SK-N-SH (cell line): ENCODE results near the gene AKR1C3. TPM values are rescaled to one million over a fixed set of nuclear protein-coding genes. Genes with fewer than 3 reads are reported as not detected.
"Not testable (repeated sequence)": the region's sequence is repeated elsewhere in the genome, so short reads cannot be mapped to it uniquely, and the experiment has no call there.

ENCODE experiments used
- CTCF ChIA-PET: fragments of 300-600, 350-600 bp; formaldehyde crosslinking; extraction: SDS; loops from one replicate; lab custom pipeline; 2021; lab: Yijun Ruan, JAX
- POLR2A ChIA-PET: fragments of 350-600 bp; sonication (Branson Sonifier 250); formaldehyde crosslinking; extraction: SDS; loops from one replicate; lab custom pipeline; 2020; ENCODE audit warnings: antibody characterized with exemption, inconsistent platforms; lab: Yijun Ruan, JAX
- DNase-seq: peaks from one replicate; pipeline ENCODE4 v3.0.0; 2012
- H2AFZ ChIP-seq: fragments of 200-600 bp; sonication (generic); 2 replicates; pipeline ENCODE4 v1.8.1; 2016; ENCODE audit warnings: antibody characterized with exemption, mild to moderate bottlenecking, low read depth
- H3F3A ChIP-seq: fragments of 200-600 bp; sonication (generic); replicated peaks from 2 replicates; pipeline ENCODE3; 2016; ENCODE audit warnings: antibody characterized with exemption, mild to moderate bottlenecking; ENCODE audit not compliant: insufficient read depth
- H3K27ac ChIP-seq, 2 experiments: fragments of 200-500 bp in 1 of 2; fragments of 200-600 bp in 1 of 2; sonication (Bioruptor generic) in 1 of 2; sonication (generic), shearing (Covaris generic) in 1 of 2; 2 replicates each; pipeline versions ENCODE4 v1.5.1 to v1.6.1; 2014 to 2016; ENCODE audit warnings: low read depth in 2 of 2, inconsistent platforms in 1 of 2, low read length in 1 of 2, mild to moderate bottlenecking in 1 of 2, mixed read lengths in 1 of 2
- H3K27me3 ChIP-seq: fragments of 200-600 bp; sonication (generic), shearing (Covaris generic); 2 replicates; pipeline ENCODE4 v1.6.1; 2016; ENCODE audit warnings: mixed run types; ENCODE audit not compliant: insufficient read depth
- H3K36me3 ChIP-seq, 2 experiments: fragments of 200-500 bp in 1 of 2; fragments of 200-600 bp in 1 of 2; sonication (Bioruptor generic) in 1 of 2; sonication (generic) in 1 of 2; replicated peaks in 1 of 2; 2 replicates each; pipeline versions ENCODE3 to v1.5.1; 2014 to 2016; ENCODE audit warnings: low read length in 1 of 2, mild to moderate bottlenecking in 1 of 2; ENCODE audit not compliant: insufficient read depth in 2 of 2, control insufficient read depth in 1 of 2
- H3K4me1 ChIP-seq, 2 experiments: fragments of 200-500 bp in 1 of 2; fragments of 200-600 bp in 1 of 2; sonication (Bioruptor generic) in 1 of 2; sonication (generic), shearing (Covaris generic) in 1 of 2; 2 replicates each; pipeline versions ENCODE4 v1.5.1 to v1.6.1; 2014 to 2016; ENCODE audit warnings: low read depth in 1 of 2, low read length in 1 of 2, mixed run types in 1 of 2; ENCODE audit not compliant: insufficient read depth in 2 of 2, control insufficient read depth in 1 of 2
- H3K4me2 ChIP-seq: fragments of 200-600 bp; sonication (generic), shearing (Covaris generic); 2 replicates; pipeline ENCODE4 v1.6.1; 2017; ENCODE audit warnings: mixed run types
- H3K4me3 ChIP-seq, 2 experiments: fragments of 200-500 bp in 1 of 2; fragments of 200-600 bp in 1 of 2; sonication (Bioruptor generic) in 1 of 2; sonication (generic), shearing (Covaris generic) in 1 of 2; 2 replicates each; pipeline versions ENCODE4 v1.5.1 to v1.8.1; 2014 to 2016; ENCODE audit warnings: low read depth in 2 of 2, inconsistent platforms in 1 of 2, low read length in 1 of 2, mild to moderate bottlenecking in 1 of 2, mixed read lengths in 1 of 2, moderate library complexity in 1 of 2
- H3K79me2 ChIP-seq: fragments of 200-600 bp; sonication (generic); 2 replicates; pipeline ENCODE4 v1.8.1; 2017; ENCODE audit warnings: mild to moderate bottlenecking; ENCODE audit not compliant: insufficient read depth
- H3K9ac ChIP-seq: fragments of 200-600 bp; sonication (generic); 2 replicates; pipeline ENCODE4 v1.6.1; 2017; ENCODE audit warnings: mixed run types
- H3K9me2 ChIP-seq: fragments of 200-600 bp; sonication (generic); 2 replicates; pipeline ENCODE4 v1.6.1; 2017; ENCODE audit warnings: mixed run types
- H3K9me3 ChIP-seq: fragments of 200-600 bp; sonication (generic); 2 replicates; pipeline ENCODE4 v1.6.1; 2017; ENCODE audit warnings: mixed run types, mild to moderate bottlenecking, moderate library complexity
- H4K20me1 ChIP-seq: fragments of 200-600 bp; sonication (generic); 2 replicates; pipeline ENCODE4 v1.6.1; 2017; ENCODE audit warnings: mild to moderate bottlenecking, mixed run types; ENCODE audit not compliant: insufficient read depth
- CHD2 ChIP-seq: fragments of 150-350 bp; IDR thresholded peaks from 2 replicates; pipeline ENCODE4 v1.6.1; 2018; ENCODE audit warnings: low read length; ENCODE audit not compliant: partially characterized antibody
- EP300 ChIP-seq, 2 experiments: IDR thresholded peaks; 2 replicates each; pipeline versions ENCODE4 v1.4.0 to v1.6.1; 2012; ENCODE audit warnings: borderline replicate concordance in 1 of 2, low read depth in 1 of 2, low read length in 1 of 2
- NFIC ChIP-seq: IDR thresholded peaks from 2 replicates; pipeline ENCODE4 v1.4.0; 2012; ENCODE audit warnings: borderline replicate concordance
- SMC3 ChIP-seq: IDR thresholded peaks from 2 replicates; pipeline ENCODE4 v1.6.1; 2012; ENCODE audit warnings: low read depth, low read length, improper control_type of control experiment
- TAF1 ChIP-seq: IDR thresholded peaks from 2 replicates; pipeline ENCODE4 v1.6.1; 2012; ENCODE audit warnings: low read depth, mild to moderate bottlenecking, low read length, moderate library complexity, borderline replicate concordance
- TCF12 ChIP-seq: IDR thresholded peaks from 2 replicates; pipeline ENCODE4 v1.4.0; 2012
- WGBS: methylation state at CpG from one replicate; pipeline ENCODE4 v1.1.6; 2017; ENCODE audit warnings: low lambda C conversion rate; 5-methylcytosine and 5-hydroxymethylcytosine counted together
- polyA plus RNA-seq, 3 experiments: library from polyadenylated mRNA; depleted of rRNA; stranded (reverse); fragments of >200 nt; gene quantifications; 2 replicates each; pipeline ENCODE4 v1.2.3, GENCODE V29; 2012
- TF ChIP-seq, protein P1 (sequence below): IDR thresholded peaks from 2 replicates; pipeline ENCODE4 v1.6.1; 2012; ENCODE audit warnings: mild to moderate bottlenecking, low read depth, low read length, moderate library complexity
- TF ChIP-seq, protein P2 (sequence below): fragments of 150-350 bp; IDR thresholded peaks from 2 replicates; pipeline ENCODE4 v1.6.1; 2016; ENCODE audit warnings: mild to moderate bottlenecking, low read depth, low read length
- TF ChIP-seq, protein P3 (sequence below): fragments of 150-350 bp; IDR thresholded peaks from 2 replicates; pipeline ENCODE4 v1.6.1; 2017; ENCODE audit warnings: antibody characterized with exemption, low read length, low read depth, borderline replicate concordance

Gene AKR1C3
- polyA plus RNA-seq, 1 of the 3 experiments (the other 2 are of a cell fraction), result 0.28 TPM

GRCh38 chr10:5108658-5109416, 14.6 kb downstream of the AKR1C3 start:
- ChIA-PET CTCF (interaction anchor here (0.8 kb wide), 1 partner anchor 14 kb away, joined by 4 read pairs; the partner anchor contains the start of gene AKR1C3), POLR2A (no interaction called here)
- H3K4me1 ChIP-seq, result no peaks in the 10 kb centered on the region
- H3K4me2 ChIP-seq, result no peak overlapping the region
- DNase-seq, result no peak
- no peaks in the 10 kb centered on the region for H3K79me2 ChIP-seq
- H3F3A ChIP-seq, result no peaks in the 10 kb centered on the region
- 10% methylated on average over 3 of the region's 3 CpGs for WGBS
- no peaks in the 10 kb centered on the region for H4K20me1 ChIP-seq
- no peaks in the 10 kb centered on the region for H3K9me3 ChIP-seq
- no peak overlapping the region for H3K4me3 ChIP-seq
- H3K9ac ChIP-seq, result no peak overlapping the region
- H3K27ac ChIP-seq, result no peak overlapping the region
- no peaks in the 10 kb centered on the region for H3K9me2 ChIP-seq
- H3K36me3 ChIP-seq, result no peaks in the 10 kb centered on the region
- no peak overlapping the region for H2AFZ ChIP-seq
- H3K27me3 ChIP-seq, result no peaks in the 10 kb centered on the region
- no peak for TF ChIP-seq CHD2
- TF ChIP-seq, protein P1, sequence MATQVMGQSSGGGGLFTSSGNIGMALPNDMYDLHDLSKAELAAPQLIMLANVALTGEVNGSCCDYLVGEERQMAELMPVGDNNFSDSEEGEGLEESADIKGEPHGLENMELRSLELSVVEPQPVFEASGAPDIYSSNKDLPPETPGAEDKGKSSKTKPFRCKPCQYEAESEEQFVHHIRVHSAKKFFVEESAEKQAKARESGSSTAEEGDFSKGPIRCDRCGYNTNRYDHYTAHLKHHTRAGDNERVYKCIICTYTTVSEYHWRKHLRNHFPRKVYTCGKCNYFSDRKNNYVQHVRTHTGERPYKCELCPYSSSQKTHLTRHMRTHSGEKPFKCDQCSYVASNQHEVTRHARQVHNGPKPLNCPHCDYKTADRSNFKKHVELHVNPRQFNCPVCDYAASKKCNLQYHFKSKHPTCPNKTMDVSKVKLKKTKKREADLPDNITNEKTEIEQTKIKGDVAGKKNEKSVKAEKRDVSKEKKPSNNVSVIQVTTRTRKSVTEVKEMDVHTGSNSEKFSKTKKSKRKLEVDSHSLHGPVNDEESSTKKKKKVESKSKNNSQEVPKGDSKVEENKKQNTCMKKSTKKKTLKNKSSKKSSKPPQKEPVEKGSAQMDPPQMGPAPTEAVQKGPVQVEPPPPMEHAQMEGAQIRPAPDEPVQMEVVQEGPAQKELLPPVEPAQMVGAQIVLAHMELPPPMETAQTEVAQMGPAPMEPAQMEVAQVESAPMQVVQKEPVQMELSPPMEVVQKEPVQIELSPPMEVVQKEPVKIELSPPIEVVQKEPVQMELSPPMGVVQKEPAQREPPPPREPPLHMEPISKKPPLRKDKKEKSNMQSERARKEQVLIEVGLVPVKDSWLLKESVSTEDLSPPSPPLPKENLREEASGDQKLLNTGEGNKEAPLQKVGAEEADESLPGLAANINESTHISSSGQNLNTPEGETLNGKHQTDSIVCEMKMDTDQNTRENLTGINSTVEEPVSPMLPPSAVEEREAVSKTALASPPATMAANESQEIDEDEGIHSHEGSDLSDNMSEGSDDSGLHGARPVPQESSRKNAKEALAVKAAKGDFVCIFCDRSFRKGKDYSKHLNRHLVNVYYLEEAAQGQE, result no peak
- no peak for TF ChIP-seq NFIC
- TF ChIP-seq EP300 (IDR thresholded peaks at IDR 0.05; ENCODE audit: borderline replicate concordance in 1 of 2, low read depth in 1 of 2, low read length in 1 of 2), result no peak
- TF ChIP-seq, protein P2, sequence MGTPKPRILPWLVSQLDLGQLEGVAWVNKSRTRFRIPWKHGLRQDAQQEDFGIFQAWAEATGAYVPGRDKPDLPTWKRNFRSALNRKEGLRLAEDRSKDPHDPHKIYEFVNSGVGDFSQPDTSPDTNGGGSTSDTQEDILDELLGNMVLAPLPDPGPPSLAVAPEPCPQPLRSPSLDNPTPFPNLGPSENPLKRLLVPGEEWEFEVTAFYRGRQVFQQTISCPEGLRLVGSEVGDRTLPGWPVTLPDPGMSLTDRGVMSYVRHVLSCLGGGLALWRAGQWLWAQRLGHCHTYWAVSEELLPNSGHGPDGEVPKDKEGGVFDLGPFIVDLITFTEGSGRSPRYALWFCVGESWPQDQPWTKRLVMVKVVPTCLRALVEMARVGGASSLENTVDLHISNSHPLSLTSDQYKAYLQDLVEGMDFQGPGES, result no peak
- TF ChIP-seq TCF12, result no peak
- TF ChIP-seq, protein P3, sequence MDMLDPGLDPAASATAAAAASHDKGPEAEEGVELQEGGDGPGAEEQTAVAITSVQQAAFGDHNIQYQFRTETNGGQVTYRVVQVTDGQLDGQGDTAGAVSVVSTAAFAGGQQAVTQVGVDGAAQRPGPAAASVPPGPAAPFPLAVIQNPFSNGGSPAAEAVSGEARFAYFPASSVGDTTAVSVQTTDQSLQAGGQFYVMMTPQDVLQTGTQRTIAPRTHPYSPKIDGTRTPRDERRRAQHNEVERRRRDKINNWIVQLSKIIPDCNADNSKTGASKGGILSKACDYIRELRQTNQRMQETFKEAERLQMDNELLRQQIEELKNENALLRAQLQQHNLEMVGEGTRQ, result no peak
- TF ChIP-seq SMC3, result no peak
- TF ChIP-seq TAF1, result no peak
- TF ChIP-seq, all 33 proteins: peak for 0

DNA sequence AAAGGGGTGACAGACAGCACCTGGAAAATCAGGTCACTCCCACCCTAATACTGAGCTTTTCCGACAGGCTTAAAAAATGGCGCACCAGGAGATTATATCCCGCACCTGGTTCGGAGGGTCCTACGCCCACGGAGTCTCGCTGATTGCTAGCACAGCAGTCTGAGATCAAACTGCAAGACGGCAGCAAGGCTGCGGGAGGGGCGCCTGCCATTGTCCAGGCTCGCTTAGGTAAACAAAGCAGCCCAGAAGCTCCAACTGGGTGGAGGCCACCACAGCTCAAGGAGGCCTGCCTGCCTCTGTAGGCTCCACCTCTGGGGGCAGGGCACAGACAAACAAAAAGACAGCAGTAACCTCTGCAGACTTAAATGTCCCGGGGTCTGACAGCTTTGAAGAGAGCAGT, 15.6 kb downstream of the AKR1C3 start:
- H3K36me3 ChIP-seq, H3K9me3 ChIP-seq, DNase-seq, H3K27me3 ChIP-seq, CTCF ChIA-PET, H3K79me2 ChIP-seq, H3K9me2 ChIP-seq, H3K4me2 ChIP-seq, H2AFZ ChIP-seq, H3K27ac ChIP-seq, H3K4me3 ChIP-seq, H3F3A ChIP-seq, H3K9ac ChIP-seq, H3K4me1 ChIP-seq, POLR2A ChIA-PET, H4K20me1 ChIP-seq: not testable (repeated sequence)
- WGBS, result 0% methylated on average over 1 of the region's 12 CpGs
